GM12801 (cell line): ENCODE results near the gene DPAGT1.

Source experiments
- CTCF ChIP-seq: IDR thresholded peaks from one replicate; pipeline ENCODE4 v1.5.1; 2011; ENCODE audit warnings: control low read depth; ENCODE audit not compliant: insufficient read length; ENCODE audit errors: extremely low read depth

DPAGT1 gene

DNA sequence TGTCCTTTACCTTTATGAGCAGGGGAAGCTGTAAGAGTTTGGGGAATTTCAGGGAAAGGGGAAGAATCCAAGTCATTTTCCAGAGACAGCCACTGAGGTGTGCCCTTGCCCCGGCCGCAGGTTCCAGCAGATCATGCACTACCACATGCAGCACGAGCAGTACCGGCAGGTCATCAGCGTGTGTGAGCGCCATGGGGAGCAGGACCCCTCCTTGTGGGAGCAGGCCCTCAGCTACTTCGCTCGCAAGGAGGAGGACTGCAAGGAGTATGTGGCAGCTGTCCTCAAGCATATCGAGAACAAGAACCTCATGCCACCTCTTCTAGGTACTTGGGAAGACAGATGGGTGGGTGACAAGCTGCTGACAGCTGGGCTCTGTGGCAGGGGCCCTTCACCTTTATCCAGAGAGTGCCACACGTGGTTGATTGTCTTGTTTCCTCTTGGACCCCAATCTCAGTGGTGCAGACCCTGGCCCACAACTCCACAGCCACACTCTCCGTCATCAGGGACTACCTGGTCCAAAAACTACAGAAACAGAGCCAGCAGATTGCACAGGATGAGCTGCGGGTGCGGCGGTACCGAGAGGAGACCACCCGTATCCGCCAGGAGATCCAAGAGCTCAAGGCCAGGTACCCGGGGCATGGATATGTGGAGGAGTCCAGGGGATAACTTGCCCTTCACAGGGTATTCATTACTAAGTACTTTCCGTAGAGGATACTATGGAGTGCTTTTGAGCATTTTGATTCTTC is 22.8 kb downstream of the DPAGT1 start:
- no peak for TF ChIP-seq CTCF

DNA sequence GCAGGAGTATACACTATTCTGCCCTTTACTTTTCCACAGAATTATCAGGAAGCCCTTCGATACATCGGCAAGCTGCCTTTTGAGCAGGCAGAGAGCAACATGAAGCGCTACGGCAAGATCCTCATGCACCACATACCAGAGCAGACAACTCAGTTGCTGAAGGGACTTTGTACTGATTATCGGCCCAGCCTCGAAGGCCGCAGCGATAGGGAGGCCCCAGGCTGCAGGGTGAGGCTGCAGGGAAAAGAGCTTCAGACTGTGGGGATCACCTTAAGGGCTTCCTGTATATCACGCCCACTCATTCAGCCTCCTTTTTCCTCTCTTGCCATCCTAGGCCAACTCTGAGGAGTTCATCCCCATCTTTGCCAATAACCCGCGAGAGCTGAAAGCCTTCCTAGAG is 23.8 kb downstream of the DPAGT1 start:
- no peak for TF ChIP-seq CTCF

DNA sequence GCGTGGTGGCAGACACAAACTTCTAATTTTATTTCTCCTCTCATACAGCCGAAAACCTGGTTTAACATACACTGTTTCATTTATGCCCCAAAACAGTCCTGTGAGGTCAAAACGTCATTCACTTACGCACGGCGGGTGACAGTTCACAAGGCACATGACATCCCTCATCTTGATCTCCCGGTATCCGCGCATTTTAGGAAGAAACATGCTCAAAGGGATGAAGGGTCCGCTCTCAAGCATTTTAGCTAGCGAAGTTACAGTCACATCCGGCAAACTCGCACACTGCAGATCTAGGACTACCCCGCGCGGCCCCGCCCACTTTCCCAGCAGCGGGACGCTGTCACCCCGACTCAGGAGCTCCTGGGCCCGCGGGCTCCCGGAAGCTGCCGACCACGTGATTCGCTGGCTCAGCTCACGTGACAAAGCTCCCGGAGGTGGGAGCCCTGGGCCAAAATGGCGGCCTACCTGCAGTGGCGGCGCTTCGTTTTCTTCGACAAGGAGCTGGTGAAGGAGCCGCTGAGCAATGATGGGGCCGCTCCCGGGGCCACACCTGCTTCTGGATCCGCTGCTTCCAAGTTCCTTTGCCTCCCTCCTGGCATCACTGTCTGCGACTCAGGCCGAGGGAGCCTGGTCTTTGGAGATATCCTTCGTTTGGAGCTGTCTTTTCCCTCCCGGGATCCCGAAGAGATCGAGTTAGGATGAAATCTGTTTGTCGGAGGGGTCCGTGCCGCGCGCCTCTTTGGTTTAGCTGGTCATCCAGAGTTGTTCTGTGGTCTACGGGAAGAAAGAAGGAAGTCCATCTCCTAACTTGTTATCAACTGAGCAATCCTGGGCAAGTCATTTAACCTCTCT is 34.1 kb downstream of the DPAGT1 start, which contains the start of gene VPS11:
TSS of gene VPS11 (plus strand) at position 448 of the 852 bp plus-strand sequence. CDS start at position 454, 6 bp downstream.
- no peak for TF ChIP-seq CTCF

- no peak for TF ChIP-seq CTCF
These were observed 36.3 kb downstream of the DPAGT1 start for GRCh38 chr11:119065369-119065768.

GRCh38 chr11:119062779-119063178 is 38.9 kb downstream of the DPAGT1 start:
- TF ChIP-seq CTCF = no peak

- TF ChIP-seq CTCF = no peak
These were observed 40.4 kb downstream of the DPAGT1 start for GRCh38 chr11:119061256-119061655.

DNA sequence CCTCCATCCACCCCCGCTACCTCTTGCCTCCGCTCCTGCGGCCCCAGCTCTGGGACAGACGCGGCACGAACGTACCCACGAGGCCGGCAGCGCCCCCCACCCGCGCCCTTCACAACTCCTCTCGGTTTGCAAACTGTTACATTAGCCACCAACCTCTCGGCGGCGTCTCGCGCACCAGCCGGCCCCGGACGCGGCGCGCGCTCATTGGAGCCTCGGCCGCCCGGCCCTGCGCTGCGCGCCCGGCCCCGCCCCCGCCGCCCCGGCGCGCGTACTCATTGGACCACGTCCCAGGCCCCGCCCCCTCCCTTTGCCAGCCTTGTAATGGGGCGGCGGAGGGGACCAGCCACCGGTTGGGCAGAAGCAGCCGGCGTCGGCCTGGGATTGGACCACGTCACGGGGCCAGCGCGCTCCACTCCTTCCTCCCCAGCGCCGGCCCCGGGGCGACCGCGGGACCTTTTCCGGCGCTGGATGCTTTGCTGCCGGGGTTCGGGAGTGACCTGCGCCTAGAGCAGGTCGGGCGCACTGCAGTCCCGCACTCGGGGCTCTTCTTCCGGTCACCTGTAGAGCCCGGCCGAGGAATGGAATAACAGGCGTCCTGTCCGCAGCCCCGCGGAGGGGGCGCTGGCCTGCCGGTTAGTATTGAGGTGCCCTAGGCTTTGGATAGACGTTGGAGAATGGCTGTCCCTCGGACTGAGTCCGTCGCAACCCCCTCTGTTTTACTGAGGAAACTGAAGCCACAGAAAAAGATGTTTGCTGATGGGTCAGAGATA is 44.5 kb downstream of the DPAGT1 start, which contains the start of gene HYOU1:
TSS of gene HYOU1 (minus strand) at position 206 of the 770 bp plus-strand sequence. CDS start 1,045 bp downstream, outside the sequence.
- TF ChIP-seq CTCF = no peak
